HS-27A (cell line): ENCODE results near the gene BMP7.
"Not testable (repeated sequence)": the region's sequence is repeated elsewhere in the genome, so short reads cannot be mapped to it uniquely, and the experiment has no call there.

Experiments used
- DNase-seq: peaks from one replicate; pipeline ENCODE4 v3.0.0-alpha.2; 2012; ENCODE audit warnings: low read depth, missing footprints

Gene BMP7

GRCh38 chr20:57287901-57288300 lies 21.5 kb upstream of the BMP7 start:
- DNase-seq: no peak

- DNase-seq: no peak
Observed at GRCh38 chr20:57287007-57287880, 20.8 kb upstream of the BMP7 start.

- DNase-seq: no peak
Observed at GRCh38 chr20:57283860-57284259, 17.4 kb upstream of the BMP7 start.

- DNase-seq: no peak
Observed at GRCh38 chr20:57282670-57283361, 16.4 kb upstream of the BMP7 start.

GRCh38 chr20:57281900-57282299 lies 15.5 kb upstream of the BMP7 start:
- DNase-seq: no peak

- no peak for DNase-seq
Observed at GRCh38 chr20:57280221-57280620, 13.8 kb upstream of the BMP7 start.

- not testable (repeated sequence) for DNase-seq
Observed at GRCh38 chr20:57279548-57279947, 13.1 kb upstream of the BMP7 start.

- DNase-seq: no peak
Observed at GRCh38 chr20:57278457-57278856, 12.0 kb upstream of the BMP7 start.

- DNase-seq: no peak
Observed at GRCh38 chr20:57277398-57278105, 11.1 kb upstream of the BMP7 start.

- DNase-seq: no peak
Observed at GRCh38 chr20:57276221-57276620, 9.8 kb upstream of the BMP7 start.

GRCh38 chr20:57275813-57276212 lies 9.4 kb upstream of the BMP7 start:
- DNase-seq: no peak

- DNase-seq: no peak
Observed at GRCh38 chr20:57275334-57275733, 8.9 kb upstream of the BMP7 start.

- no peak for DNase-seq
Observed at GRCh38 chr20:57274846-57275245, 8.4 kb upstream of the BMP7 start.

- DNase-seq: no peak
Observed at GRCh38 chr20:57274299-57274698, 7.9 kb upstream of the BMP7 start.

- DNase-seq: no peak
Observed at GRCh38 chr20:57272883-57273535, 6.6 kb upstream of the BMP7 start.

GRCh38 chr20:57270204-57270984 lies 4.0 kb upstream of the BMP7 start:
- DNase-seq: no peak

- no peak for DNase-seq
Observed at GRCh38 chr20:57269148-57269984, 2.9 kb upstream of the BMP7 start.

- no peak for DNase-seq
Observed at GRCh38 chr20:57268399-57269076, 2.1 kb upstream of the BMP7 start.

GRCh38 chr20:57267158-57267821 lies 849 bp upstream of the BMP7 start:
- no peak for DNase-seq

GRCh38 chr20:57265997-57266290 lies 497 bp downstream of the BMP7 start:
- DNase-seq: no peak
